T-helper 1 cell treated with Interleukin-12 subunit alpha and Interleukin-12 subunit beta and Interleukin-4 antibody, amounts not matched to agents 30 μg/mL and 1 μg/mL, for 36 hours (primary cell): Measurements from ENCODE around the gene RFFL.

Experiments
- H3K27ac Mint-ChIP-seq: one replicate; pipeline ENCODE4 v1.8.0; 2021; ENCODE audit warnings: mild to moderate bottlenecking, mixed read lengths
- H3K27me3 Mint-ChIP-seq: one replicate; pipeline ENCODE4 v1.8.0; 2021; ENCODE audit warnings: low read depth, mixed read lengths
- H3K36me3 Mint-ChIP-seq: one replicate; pipeline ENCODE4 v1.8.0; 2021; ENCODE audit warnings: low read depth, mixed read lengths
- H3K4me1 Mint-ChIP-seq: one replicate; pipeline ENCODE4 v1.8.0; 2021; ENCODE audit warnings: low read depth, mixed read lengths
- H3K4me3 Mint-ChIP-seq: one replicate; pipeline ENCODE4 v1.8.0; 2021; ENCODE audit warnings: mild to moderate bottlenecking, moderate library complexity, mixed read lengths
- H3K9me3 Mint-ChIP-seq: one replicate; pipeline ENCODE4 v1.8.0; 2021; ENCODE audit warnings: mixed read lengths

Gene RFFL

GRCh38 chr17:35087731-35088355 is 24.3 kb upstream of the RFFL start:
- H3K9me3 Mint-ChIP-seq: no peaks in the 10 kb centered on the region
- H3K36me3 Mint-ChIP-seq: peaks cover 7% of the 10 kb centered on the region

DNA sequence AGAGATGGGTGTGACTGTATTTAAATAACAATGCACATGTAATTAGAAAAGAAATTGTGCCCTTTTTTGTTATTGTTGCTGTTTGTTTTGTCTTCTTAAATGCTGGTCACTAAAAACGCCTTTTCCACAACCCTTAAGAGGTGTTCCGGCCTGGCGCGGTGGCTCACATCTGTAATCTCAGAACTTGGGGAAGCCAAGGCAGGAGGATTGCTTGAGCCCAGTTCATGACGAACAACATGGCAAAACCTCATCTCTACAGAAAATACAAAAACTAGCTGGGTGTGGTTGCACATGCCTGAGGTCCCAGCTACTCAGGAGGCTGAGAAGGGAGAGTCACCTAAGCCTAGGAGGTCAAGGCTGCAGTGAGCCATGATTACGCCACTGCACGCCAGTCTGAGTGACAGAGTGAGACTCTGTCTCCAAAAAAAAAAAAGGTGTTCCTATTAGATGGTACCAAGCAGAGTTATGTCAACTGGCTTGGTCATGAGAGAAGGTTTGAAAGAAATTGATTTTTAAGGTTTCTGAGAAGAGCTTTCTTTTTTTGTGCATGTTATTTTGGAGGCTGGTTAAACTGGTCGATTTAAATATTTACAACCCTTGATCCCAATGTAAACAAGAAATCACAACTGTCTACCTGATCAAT is 23.5 kb upstream of the RFFL start:
- peaks cover 7% of the 10 kb centered on the region for H3K36me3 Mint-ChIP-seq
- peak overlapping the region; percentile 95 for H3K27ac Mint-ChIP-seq
- peak overlapping the region; percentile 92 for H3K4me3 Mint-ChIP-seq
- no peaks in the 10 kb centered on the region for H3K27me3 Mint-ChIP-seq
- H3K9me3 Mint-ChIP-seq: no peaks in the 10 kb centered on the region
- H3K4me1 Mint-ChIP-seq: peaks cover 59% of the 10 kb centered on the region

More at GRCh38 chr17:35087731-35088355, 24.3 kb upstream of the RFFL start:
- peak overlapping the region; percentile 95 for H3K27ac Mint-ChIP-seq
- H3K27me3 Mint-ChIP-seq: no peaks in the 10 kb centered on the region
- peaks cover 51% of the 10 kb centered on the region for H3K4me1 Mint-ChIP-seq
- H3K4me3 Mint-ChIP-seq: peak overlapping the region; percentile 92

GRCh38 chr17:35086164-35086563 is 22.7 kb upstream of the RFFL start:
- peaks cover 64% of the 10 kb centered on the region for H3K4me1 Mint-ChIP-seq
- no peaks in the 10 kb centered on the region for H3K9me3 Mint-ChIP-seq
- no peaks in the 10 kb centered on the region for H3K27me3 Mint-ChIP-seq
- H3K4me3 Mint-ChIP-seq: peak overlapping the region; percentile 92
- H3K36me3 Mint-ChIP-seq: peaks cover 8% of the 10 kb centered on the region
- H3K27ac Mint-ChIP-seq: peak overlapping the region; percentile 68

- Mint-ChIP-seq H3K36me3 (peaks cover 9% of the 10 kb centered on the region), H3K9me3 (no peaks in the 10 kb centered on the region), H3K4me1 (peaks cover 71% of the 10 kb centered on the region), H3K27me3 (no peaks in the 10 kb centered on the region), H3K4me3 (no peak overlapping the region), H3K27ac (peak overlapping the region; percentile 37)
Measured at GRCh38 chr17:35084987-35085386, 21.5 kb upstream of the RFFL start.

- Mint-ChIP-seq H3K27ac (peak overlapping the region; percentile 38), H3K36me3 (peaks cover 16% of the 10 kb centered on the region), H3K4me1 (peaks cover 72% of the 10 kb centered on the region), H3K4me3 (no peak overlapping the region), H3K9me3 (no peaks in the 10 kb centered on the region), H3K27me3 (no peaks in the 10 kb centered on the region)
Measured at GRCh38 chr17:35083071-35083470, 19.6 kb upstream of the RFFL start.

DNA sequence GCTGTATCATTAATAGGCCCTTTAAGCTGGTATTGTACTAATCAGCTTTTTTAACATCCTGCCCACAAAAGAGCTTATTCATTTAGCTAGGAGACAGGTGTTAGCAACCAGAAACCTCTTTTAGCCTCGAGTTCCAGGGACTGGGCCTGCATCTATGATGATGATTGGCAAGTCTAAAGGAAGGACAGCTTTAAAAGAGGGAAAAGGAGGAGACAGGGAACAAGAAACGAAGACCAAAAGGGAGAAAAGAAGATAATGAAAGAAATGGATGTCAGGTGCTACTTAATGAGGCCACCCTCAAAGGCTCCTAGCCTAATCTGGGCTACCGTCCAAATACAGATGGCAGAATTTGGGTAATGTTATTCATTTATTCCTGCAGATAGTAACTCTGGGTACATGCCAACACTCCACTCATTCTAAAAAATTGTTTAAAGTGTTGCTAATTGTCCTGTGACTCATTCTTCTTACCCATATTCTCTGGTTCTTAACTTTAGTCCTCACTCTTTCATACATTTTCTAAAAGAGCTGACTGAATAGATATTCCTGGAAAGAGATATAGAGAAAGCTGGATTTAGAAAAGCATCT is 18.7 kb upstream of the RFFL start:
- Mint-ChIP-seq H3K4me1 (peaks cover 72% of the 10 kb centered on the region), H3K27ac (peak overlapping the region; percentile 96), H3K27me3 (no peaks in the 10 kb centered on the region), H3K36me3 (peaks cover 20% of the 10 kb centered on the region), H3K9me3 (no peaks in the 10 kb centered on the region), H3K4me3 (peak overlapping the region; percentile 78)

GRCh38 chr17:35081638-35082037 is 18.1 kb upstream of the RFFL start:
- Mint-ChIP-seq H3K36me3 (peaks cover 22% of the 10 kb centered on the region), H3K4me3 (no peak overlapping the region), H3K4me1 (peaks cover 68% of the 10 kb centered on the region), H3K27ac (peak overlapping the region; percentile 92), H3K9me3 (no peaks in the 10 kb centered on the region), H3K27me3 (no peaks in the 10 kb centered on the region)

DNA sequence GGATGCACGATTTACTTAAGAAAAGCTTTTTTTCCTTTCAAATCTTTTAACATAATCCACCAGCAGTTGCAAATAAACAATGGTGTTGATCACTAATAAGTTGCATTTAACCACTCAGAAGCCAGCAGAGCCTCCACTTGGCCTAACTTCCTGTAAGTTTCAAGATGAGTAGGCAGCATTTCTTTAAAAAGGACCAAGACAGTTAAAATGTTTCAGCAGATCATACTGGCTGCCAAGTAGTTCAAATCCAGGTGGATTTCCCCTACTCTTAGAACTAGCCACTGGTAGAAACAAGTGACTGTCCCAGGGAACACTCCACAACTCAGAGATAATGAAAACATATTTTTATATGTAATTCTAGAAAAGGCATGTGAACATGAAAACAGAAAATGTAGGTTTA is 17.0 kb upstream of the RFFL start:
- no peaks in the 10 kb centered on the region for H3K27me3 Mint-ChIP-seq
- H3K4me3 Mint-ChIP-seq: peak overlapping the region; percentile 24
- peaks cover 60% of the 10 kb centered on the region for H3K4me1 Mint-ChIP-seq
- no peaks in the 10 kb centered on the region for H3K9me3 Mint-ChIP-seq
- peak overlapping the region; percentile 92 for H3K27ac Mint-ChIP-seq
- peaks cover 24% of the 10 kb centered on the region for H3K36me3 Mint-ChIP-seq

DNA sequence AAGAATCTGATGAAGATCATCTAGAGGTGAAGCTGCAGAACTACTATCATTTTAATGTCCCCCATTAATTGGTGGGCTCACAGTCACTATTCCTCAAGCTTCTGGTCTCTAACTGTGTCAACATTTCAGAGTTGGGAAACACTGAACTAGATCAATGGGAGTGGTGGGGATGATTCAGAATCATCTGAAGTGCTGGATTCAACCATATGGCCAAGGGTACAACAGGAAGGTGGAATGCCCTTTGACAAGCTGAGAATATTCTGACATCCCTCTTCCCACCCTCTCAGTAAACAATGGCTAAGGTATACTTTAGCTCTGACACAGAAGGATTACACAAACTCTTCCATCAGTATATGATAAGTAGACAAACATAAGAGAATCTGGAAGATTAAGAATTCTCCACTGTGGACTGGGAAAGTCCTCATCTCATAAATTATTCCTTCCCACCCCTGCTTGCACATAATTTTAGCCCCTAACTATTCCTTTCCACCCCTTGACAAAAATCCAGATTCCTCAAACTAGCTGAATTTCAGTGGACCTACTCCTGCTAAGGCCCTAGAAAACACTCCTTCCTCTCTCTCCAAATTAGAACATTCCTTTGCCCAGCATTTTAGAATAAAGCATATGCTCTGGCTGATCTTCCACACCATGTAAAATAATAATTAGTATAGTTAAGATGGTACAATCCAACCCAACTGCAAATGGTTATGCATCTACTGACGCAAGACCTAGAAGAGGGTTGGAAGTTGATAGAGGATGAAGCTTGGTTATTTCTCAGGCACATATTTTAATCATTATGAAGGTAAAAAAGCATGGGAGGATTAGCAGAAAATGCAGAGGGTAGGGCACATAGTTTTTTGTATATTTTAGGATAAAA is 16.3 kb upstream of the RFFL start:
- H3K4me3 Mint-ChIP-seq: peak overlapping the region; percentile 24
- no peaks in the 10 kb centered on the region for H3K27me3 Mint-ChIP-seq
- H3K27ac Mint-ChIP-seq: peak overlapping the region; percentile 92
- H3K4me1 Mint-ChIP-seq: peaks cover 60% of the 10 kb centered on the region
- peaks cover 22% of the 10 kb centered on the region for H3K36me3 Mint-ChIP-seq
- H3K9me3 Mint-ChIP-seq: no peaks in the 10 kb centered on the region

DNA sequence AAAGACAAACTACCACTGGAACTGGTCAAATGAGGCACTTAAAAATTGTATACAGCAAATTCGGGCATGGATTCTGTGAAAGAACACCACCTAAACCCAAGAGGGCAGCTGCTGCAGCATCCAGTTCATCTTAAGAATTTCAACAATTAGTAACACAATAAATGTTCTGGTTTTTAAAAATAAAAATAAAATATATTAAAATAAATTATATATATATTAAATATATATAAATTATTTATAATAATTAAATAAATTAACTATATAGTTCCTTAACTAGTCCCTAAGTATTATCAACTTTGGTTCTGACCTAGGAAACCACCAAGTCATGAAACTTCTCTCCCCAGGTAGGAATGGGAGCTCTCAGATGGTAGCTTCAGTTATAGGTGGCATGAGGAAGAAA is 13.4 kb upstream of the RFFL start:
- H3K27ac Mint-ChIP-seq: no peak overlapping the region

GRCh38 chr17:35074711-35075707 is 11.5 kb upstream of the RFFL start:
- peaks cover 29% of the 10 kb centered on the region for H3K36me3 Mint-ChIP-seq
- peak overlapping the region; percentile 64 for H3K27ac Mint-ChIP-seq
- H3K4me3 Mint-ChIP-seq: peak overlapping the region; percentile 59
- H3K27me3 Mint-ChIP-seq: no peaks in the 10 kb centered on the region
- H3K4me1 Mint-ChIP-seq: peaks cover 63% of the 10 kb centered on the region
- H3K9me3 Mint-ChIP-seq: no peaks in the 10 kb centered on the region

More for the DNA sequence above, 13.4 kb upstream of the RFFL start:
- no peaks in the 10 kb centered on the region for H3K27me3 Mint-ChIP-seq
- H3K4me3 Mint-ChIP-seq: no peak overlapping the region
- peaks cover 22% of the 10 kb centered on the region for H3K36me3 Mint-ChIP-seq
- no peaks in the 10 kb centered on the region for H3K9me3 Mint-ChIP-seq
- H3K4me1 Mint-ChIP-seq: peaks cover 74% of the 10 kb centered on the region

GRCh38 chr17:35073991-35074627 is 10.6 kb upstream of the RFFL start:
- H3K27ac Mint-ChIP-seq: peak overlapping the region; percentile 65
- H3K27me3 Mint-ChIP-seq: no peaks in the 10 kb centered on the region
- H3K9me3 Mint-ChIP-seq: no peaks in the 10 kb centered on the region
- H3K4me3 Mint-ChIP-seq: peak overlapping the region; percentile 59
- H3K36me3 Mint-ChIP-seq: peaks cover 31% of the 10 kb centered on the region
- peaks cover 63% of the 10 kb centered on the region for H3K4me1 Mint-ChIP-seq

DNA sequence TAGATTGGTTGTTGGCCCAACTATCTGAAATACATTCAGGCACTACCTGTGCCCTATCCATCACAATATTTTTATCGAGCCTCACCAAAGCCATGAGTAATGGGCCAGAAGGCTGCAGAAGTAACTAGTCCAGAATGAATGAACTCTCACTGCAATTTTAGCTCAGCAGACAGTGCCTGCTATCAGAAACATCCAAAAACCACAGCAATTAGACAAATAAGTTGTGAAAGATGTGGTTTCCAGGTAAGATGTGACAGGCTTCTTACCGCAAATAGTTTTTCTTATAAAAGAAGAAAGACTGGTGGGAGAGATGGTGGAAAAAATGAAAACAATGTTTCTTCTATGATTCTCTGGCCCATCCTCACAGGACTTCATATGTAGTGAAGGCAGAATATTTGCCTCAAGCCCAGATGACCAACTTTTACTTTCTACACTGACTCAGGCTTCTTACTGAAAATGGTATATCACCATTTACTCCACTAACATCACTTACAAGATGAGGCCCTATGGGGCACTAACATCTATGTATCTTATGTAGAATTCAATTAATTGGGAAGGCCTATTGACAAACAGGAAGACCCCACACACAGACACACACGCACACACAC is 9.8 kb upstream of the RFFL start:
- Mint-ChIP-seq H3K4me1 (peaks cover 68% of the 10 kb centered on the region), H3K27ac (peak overlapping the region; percentile 65), H3K4me3 (peak overlapping the region; percentile 15), H3K36me3 (peaks cover 33% of the 10 kb centered on the region), H3K27me3 (no peaks in the 10 kb centered on the region), H3K9me3 (no peaks in the 10 kb centered on the region)
